ENCODE measurements around the gene TMEM117.
"Not testable (repeated sequence)": the region's sequence is repeated elsewhere in the genome, so short reads cannot be mapped to it uniquely, and the experiment has no call there.

TMEM117 gene

GRCh38 chr12:44118946-44119345 is 283.1 kb downstream of the TMEM117 start:
- no peak for DNase-seq

- no peak for DNase-seq
Measured at GRCh38 chr12:44126806-44127205, 290.9 kb downstream of the TMEM117 start.

GRCh38 chr12:44127966-44128710 is 292.3 kb downstream of the TMEM117 start:
- DNase-seq, result no peak

- no peak for DNase-seq
Measured at GRCh38 chr12:44143175-44143574, 307.3 kb downstream of the TMEM117 start.

- no peak for DNase-seq
Measured at GRCh38 chr12:44148936-44149335, 313.1 kb downstream of the TMEM117 start.

- no peak for DNase-seq
Measured at GRCh38 chr12:44154128-44154527, 318.2 kb downstream of the TMEM117 start.

GRCh38 chr12:44155358-44155757 is 319.5 kb downstream of the TMEM117 start:
- DNase-seq, result no peak

- no peak for DNase-seq
Measured at GRCh38 chr12:44157359-44157758, 321.5 kb downstream of the TMEM117 start.

- DNase-seq, result no peak
Measured at GRCh38 chr12:44158746-44159145, 322.9 kb downstream of the TMEM117 start.

GRCh38 chr12:44159216-44159615 is 323.3 kb downstream of the TMEM117 start:
- no peak for DNase-seq

- DNase-seq, result no peak
Measured at GRCh38 chr12:44159862-44160261, 324.0 kb downstream of the TMEM117 start.

GRCh38 chr12:44162961-44163360 is 327.1 kb downstream of the TMEM117 start:
- no peak for DNase-seq

GRCh38 chr12:44174053-44174452 is 338.2 kb downstream of the TMEM117 start:
- DNase-seq, result no peak

GRCh38 chr12:44184499-44185206 is 348.8 kb downstream of the TMEM117 start:
- DNase-seq, result no peak

GRCh38 chr12:44193281-44193680 is 357.4 kb downstream of the TMEM117 start:
- DNase-seq, result no peak

- DNase-seq, result not testable (repeated sequence)
Measured at GRCh38 chr12:44195719-44196118, 359.8 kb downstream of the TMEM117 start.

GRCh38 chr12:44206045-44206444 is 370.2 kb downstream of the TMEM117 start:
- no peak for DNase-seq

- no peak for DNase-seq
Measured at GRCh38 chr12:44217146-44217883, 381.4 kb downstream of the TMEM117 start.

- DNase-seq, result no peak
Measured at GRCh38 chr12:44223736-44224135, 387.9 kb downstream of the TMEM117 start.

GRCh38 chr12:44224399-44225148 is 388.7 kb downstream of the TMEM117 start:
- DNase-seq, result no peak

- no peak for DNase-seq
Measured at GRCh38 chr12:44225149-44225510, 389.2 kb downstream of the TMEM117 start.

GRCh38 chr12:44227616-44228015 is 391.7 kb downstream of the TMEM117 start:
- DNase-seq, result no peak

- DNase-seq, result no peak
Measured at GRCh38 chr12:44229846-44230245, 394.0 kb downstream of the TMEM117 start.
